ENCODE results near the gene TENM4.

The TENM4 gene

DNA sequence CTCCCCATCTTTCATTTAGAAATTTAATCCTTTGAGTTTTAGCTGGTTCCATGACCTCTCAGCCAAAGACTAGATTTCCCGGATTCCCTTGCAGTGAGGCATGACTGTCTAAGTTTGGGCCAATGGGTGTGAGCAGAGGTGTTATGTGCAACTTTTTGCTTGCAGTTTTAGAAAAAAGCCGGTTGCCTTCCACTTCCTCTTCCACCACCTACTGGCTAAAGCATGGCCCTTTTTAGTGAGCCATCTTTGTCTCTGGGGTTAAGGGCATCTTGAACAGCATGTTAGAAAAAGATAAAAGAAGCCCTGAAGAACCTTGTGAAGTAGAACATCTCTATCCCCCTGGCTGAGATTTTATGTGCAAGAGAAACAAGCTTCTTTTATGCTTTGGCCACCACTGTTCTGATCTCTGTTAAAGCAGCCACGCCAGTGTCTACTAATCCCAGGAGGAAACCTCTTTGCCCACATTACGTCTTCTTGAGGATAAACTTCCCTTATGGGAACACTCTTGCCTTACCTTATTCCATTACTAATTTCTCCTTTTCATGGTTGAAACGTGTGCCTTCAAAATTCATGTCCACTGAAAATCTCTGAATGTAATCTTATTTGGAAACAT is 279.9 kb downstream of the TENM4 start:
- Mint-ChIP-seq H3K4me1 (no peaks in the 10 kb centered on the region), H3K27me3 (no peaks in the 10 kb centered on the region), H3K36me3 (ENCODE audit: insufficient read depth) (no peaks in the 10 kb centered on the region), H3K4me3 (no peak overlapping the region), H3K9me3 (peaks cover 8% of the 10 kb centered on the region), H3K27ac (ENCODE audit: low read depth) (no peak overlapping the region)
- ATAC-seq (replicated peaks; ENCODE audit: extremely low read depth, poor library complexity, severe bottlenecking) = no peak
- DNase-seq (ENCODE audit: low spot score in 2 of 2) = no peak

DNA sequence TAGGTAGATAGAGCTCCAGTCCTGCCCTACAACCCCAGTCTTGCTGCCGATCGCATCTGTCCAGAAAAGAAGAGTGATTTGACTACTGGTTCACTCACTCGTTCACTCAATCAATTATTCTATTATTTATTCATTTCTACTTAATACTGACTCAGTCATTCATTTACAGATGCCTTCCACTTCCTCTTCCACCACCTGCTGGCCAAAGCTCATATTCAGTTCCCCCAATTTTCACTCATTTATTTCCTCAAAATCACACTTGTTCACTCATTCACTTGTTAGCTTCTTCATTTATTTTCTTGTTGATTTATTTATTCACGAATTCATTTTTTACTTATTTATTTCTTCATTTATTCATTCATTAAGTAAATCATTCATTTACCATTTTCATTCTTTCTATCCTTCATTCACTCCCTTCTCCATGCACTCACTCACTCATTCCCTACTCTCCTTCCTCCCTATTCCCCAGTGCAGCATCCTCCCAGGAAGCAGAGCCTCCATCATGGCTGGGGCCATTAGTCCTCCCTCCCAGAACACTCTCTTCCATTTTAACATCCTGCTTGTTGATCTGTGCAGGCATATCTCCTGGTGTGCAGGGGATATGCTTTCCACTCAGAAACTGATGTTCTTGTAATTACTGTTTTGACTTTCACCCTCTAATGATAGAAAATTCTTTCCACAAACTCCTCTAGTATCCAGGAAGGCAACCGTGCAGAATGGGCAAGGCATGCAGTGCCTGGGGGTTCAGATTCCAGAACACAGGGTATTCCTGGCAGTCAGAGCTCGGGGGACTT is 281.0 kb downstream of the TENM4 start:
- ATAC-seq (replicated peaks; ENCODE audit: extremely low read depth, poor library complexity, severe bottlenecking) (no peak), DNase-seq (ENCODE audit: low spot score in 2 of 2) (no peak)
- H3K4me3 Mint-ChIP-seq = no peak overlapping the region
- H3K4me1 Mint-ChIP-seq = no peaks in the 10 kb centered on the region
- H3K36me3 Mint-ChIP-seq (ENCODE audit: insufficient read depth) = no peaks in the 10 kb centered on the region
- H3K27ac Mint-ChIP-seq (ENCODE audit: low read depth) = no peak overlapping the region
- H3K27me3 Mint-ChIP-seq = no peaks in the 10 kb centered on the region
- peaks cover 8% of the 10 kb centered on the region for H3K9me3 Mint-ChIP-seq

DNA sequence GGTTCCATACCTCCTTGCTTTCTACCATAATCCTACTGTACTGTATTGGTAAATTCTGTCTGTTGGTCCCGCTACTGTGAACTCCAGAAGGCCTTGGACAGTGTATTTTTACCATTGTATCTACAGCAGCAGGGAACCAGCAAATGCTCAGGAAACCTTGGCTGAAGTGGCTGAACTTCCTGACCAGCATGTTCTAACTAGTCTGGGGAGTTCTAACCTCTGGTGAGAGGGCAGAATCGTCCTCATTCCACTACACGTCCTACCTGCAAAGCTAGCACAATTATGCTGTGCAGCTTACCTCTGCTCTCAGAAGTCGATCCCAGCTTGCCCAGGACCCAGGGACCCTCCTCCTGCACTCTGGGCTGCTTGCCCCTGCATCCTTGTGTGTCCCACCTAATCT is 283.1 kb downstream of the TENM4 start:
- ATAC-seq (replicated peaks; ENCODE audit: extremely low read depth, poor library complexity, severe bottlenecking) = no peak
- no peaks in the 10 kb centered on the region for H3K27me3 Mint-ChIP-seq

DNA sequence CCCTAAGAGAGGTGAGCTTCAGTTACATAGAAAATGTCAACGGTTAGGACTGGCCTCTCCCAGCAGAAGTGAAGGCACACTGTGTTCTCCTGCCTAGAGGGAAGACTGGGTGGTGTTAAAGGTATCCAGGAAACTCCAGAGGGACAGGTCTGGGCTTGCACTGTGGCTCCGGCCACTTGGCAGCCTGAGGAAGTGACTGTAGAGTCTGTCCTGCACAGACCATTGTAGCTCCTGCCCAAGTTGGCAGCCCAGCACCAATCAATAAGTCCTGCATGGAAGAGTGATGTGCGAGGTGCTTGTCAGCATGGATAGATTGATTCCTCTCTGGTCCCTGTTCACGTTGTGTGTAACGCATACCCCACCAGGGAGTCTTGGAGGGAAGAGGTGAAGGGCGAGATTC is 284.8 kb downstream of the TENM4 start:
- H3K9me3 Mint-ChIP-seq = peaks cover 8% of the 10 kb centered on the region
- no peak overlapping the region for H3K4me3 Mint-ChIP-seq
- no peaks in the 10 kb centered on the region for H3K4me1 Mint-ChIP-seq
- DNase-seq (ENCODE audit: low spot score in 2 of 2) = no peak
- no peaks in the 10 kb centered on the region for H3K36me3 Mint-ChIP-seq (ENCODE audit: insufficient read depth)
- H3K27me3 Mint-ChIP-seq = no peaks in the 10 kb centered on the region
- no peak for ATAC-seq (replicated peaks; ENCODE audit: extremely low read depth, poor library complexity, severe bottlenecking)
- no peak overlapping the region for H3K27ac Mint-ChIP-seq (ENCODE audit: low read depth)

More for the DNA sequence above, 283.1 kb downstream of the TENM4 start:
- H3K27ac Mint-ChIP-seq (ENCODE audit: low read depth) = no peak overlapping the region
- no peak for DNase-seq (ENCODE audit: low spot score in 2 of 2)
- no peaks in the 10 kb centered on the region for H3K36me3 Mint-ChIP-seq (ENCODE audit: insufficient read depth)
- no peak overlapping the region for H3K4me3 Mint-ChIP-seq
- no peaks in the 10 kb centered on the region for H3K4me1 Mint-ChIP-seq
- peaks cover 8% of the 10 kb centered on the region for H3K9me3 Mint-ChIP-seq

DNA sequence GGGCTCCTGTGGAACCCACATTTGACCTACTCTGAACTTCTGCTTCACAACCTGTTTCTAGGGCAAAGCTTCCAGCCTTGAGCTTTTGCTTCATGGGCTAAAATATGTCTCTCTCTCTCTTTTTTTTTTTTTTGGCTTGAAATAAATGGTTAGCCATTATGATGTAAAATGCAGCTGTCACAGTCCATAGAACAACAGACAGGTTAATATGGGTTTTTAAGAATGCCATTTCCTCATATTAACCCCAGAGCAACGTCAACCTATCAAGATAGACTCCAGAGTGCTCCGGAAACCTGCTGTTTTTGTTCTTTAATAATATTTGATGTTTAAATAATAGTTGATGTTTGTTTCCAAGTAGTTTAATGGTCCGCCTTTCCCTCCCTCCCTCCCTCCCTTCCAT is 285.6 kb downstream of the TENM4 start:
- DNase-seq (ENCODE audit: low spot score in 2 of 2) (no peak), ATAC-seq (replicated peaks; ENCODE audit: extremely low read depth, poor library complexity, severe bottlenecking) (no peak)
- Mint-ChIP-seq H3K36me3 (ENCODE audit: insufficient read depth) (no peaks in the 10 kb centered on the region), H3K27me3 (no peaks in the 10 kb centered on the region), H3K27ac (ENCODE audit: low read depth) (no peak overlapping the region), H3K4me1 (no peaks in the 10 kb centered on the region), H3K4me3 (no peak overlapping the region), H3K9me3 (peaks cover 8% of the 10 kb centered on the region)

DNA sequence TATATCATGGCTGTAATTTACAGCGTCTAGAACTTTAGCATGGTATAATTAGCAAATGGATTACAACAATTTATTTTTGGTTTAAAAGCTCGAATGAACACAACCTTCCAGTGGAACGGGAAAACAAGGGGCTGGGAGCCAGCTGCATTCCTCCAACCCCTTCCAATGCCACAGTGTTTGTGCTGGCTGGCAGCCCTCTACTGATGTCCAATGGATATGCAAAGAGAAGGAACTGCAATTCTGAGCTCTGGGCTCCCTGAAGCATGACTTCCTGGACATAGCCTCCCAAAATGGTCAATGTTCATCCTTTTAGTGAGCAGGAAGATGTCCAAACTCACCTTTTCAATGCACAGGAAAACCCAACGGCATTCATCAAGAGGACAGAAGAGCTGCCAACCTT is 288.3 kb downstream of the TENM4 start:
- Mint-ChIP-seq H3K4me3 (no peak overlapping the region), H3K4me1 (no peaks in the 10 kb centered on the region), H3K27me3 (no peaks in the 10 kb centered on the region), H3K36me3 (ENCODE audit: insufficient read depth) (no peaks in the 10 kb centered on the region), H3K9me3 (no peaks in the 10 kb centered on the region), H3K27ac (ENCODE audit: low read depth) (no peak overlapping the region)
- DNase-seq (ENCODE audit: low spot score in 2 of 2) (no peak), ATAC-seq (replicated peaks; ENCODE audit: extremely low read depth, poor library complexity, severe bottlenecking) (no peak)

DNA sequence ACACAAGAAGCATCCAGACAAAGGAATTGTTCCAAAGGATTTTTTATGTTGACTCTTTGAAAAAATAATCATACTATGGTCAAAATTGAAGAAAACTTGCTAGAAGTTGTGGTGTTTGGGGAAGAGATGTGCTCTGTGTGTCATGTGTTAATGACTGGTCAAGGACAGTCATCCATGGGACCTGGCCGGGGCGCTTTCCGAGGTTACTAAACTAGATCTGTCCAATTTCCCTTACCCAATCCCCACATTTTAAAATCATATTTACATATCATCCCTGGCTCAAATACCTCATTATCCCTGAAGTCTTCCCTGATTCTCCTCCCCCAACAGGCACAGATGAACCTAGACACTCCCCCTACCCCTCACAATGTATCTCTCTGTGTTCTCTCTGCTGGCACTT is 289.4 kb downstream of the TENM4 start:
- H3K4me3 Mint-ChIP-seq = no peak overlapping the region
- H3K27me3 Mint-ChIP-seq = no peaks in the 10 kb centered on the region
- H3K4me1 Mint-ChIP-seq = no peaks in the 10 kb centered on the region
- ATAC-seq (replicated peaks; ENCODE audit: extremely low read depth, poor library complexity, severe bottlenecking) (no peak), DNase-seq (ENCODE audit: low spot score in 2 of 2) (no peak)
- H3K36me3 Mint-ChIP-seq (ENCODE audit: insufficient read depth) = no peaks in the 10 kb centered on the region
- no peaks in the 10 kb centered on the region for H3K9me3 Mint-ChIP-seq
- no peak overlapping the region for H3K27ac Mint-ChIP-seq (ENCODE audit: low read depth)

DNA sequence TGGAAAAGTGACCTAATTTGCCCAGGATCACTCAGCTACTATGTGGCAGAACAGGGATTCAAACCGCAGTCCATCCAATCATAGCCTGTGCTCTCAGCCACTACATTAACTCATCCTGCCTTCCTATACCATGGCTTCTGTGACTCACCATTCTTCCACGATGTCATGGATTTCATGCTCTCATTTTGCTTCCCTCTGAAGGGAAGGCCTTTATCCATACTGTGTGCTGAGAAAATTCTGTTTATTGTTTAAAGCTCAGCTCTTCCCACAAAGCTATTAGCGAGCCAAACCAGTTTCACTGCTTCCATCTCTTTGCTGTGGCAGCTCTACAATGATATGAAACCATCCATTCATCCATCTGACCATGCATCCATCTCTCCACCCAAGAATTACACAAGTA is 289.9 kb downstream of the TENM4 start:
- H3K27ac Mint-ChIP-seq (ENCODE audit: low read depth) = no peak overlapping the region
- H3K9me3 Mint-ChIP-seq = no peaks in the 10 kb centered on the region
- no peaks in the 10 kb centered on the region for H3K36me3 Mint-ChIP-seq (ENCODE audit: insufficient read depth)
- no peaks in the 10 kb centered on the region for H3K27me3 Mint-ChIP-seq
- no peak overlapping the region for H3K4me3 Mint-ChIP-seq
- ATAC-seq (replicated peaks; ENCODE audit: extremely low read depth, poor library complexity, severe bottlenecking) (no peak), DNase-seq (ENCODE audit: low spot score in 2 of 2) (no peak)
- no peaks in the 10 kb centered on the region for H3K4me1 Mint-ChIP-seq

DNA sequence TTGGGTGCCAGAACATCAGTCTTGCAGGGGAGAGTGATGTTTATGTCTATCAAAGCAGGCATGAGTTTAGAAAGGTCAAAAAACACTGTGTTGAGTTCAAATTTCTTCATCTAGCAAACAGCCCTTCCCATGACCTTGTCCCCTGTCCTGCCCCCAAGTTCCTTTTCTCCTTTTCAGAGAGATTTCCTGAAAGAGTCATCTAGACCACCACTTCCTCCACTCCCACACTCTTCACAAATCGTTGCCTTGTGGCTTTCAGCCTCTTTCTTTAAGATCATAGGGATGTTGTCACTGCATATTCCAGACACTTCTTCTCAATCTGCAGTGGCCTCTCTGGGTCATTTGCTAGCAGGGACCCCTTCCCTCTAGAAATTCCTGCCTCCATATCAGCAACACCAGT is 290.5 kb downstream of the TENM4 start:
- H3K27ac Mint-ChIP-seq (ENCODE audit: low read depth) = no peak overlapping the region
- DNase-seq (ENCODE audit: low spot score in 2 of 2) = no peak
- no peaks in the 10 kb centered on the region for H3K4me1 Mint-ChIP-seq
- no peak for ATAC-seq (replicated peaks; ENCODE audit: extremely low read depth, poor library complexity, severe bottlenecking)
- H3K4me3 Mint-ChIP-seq = no peak overlapping the region
- no peaks in the 10 kb centered on the region for H3K9me3 Mint-ChIP-seq
- H3K36me3 Mint-ChIP-seq (ENCODE audit: insufficient read depth) = no peaks in the 10 kb centered on the region
- H3K27me3 Mint-ChIP-seq = no peaks in the 10 kb centered on the region

DNA sequence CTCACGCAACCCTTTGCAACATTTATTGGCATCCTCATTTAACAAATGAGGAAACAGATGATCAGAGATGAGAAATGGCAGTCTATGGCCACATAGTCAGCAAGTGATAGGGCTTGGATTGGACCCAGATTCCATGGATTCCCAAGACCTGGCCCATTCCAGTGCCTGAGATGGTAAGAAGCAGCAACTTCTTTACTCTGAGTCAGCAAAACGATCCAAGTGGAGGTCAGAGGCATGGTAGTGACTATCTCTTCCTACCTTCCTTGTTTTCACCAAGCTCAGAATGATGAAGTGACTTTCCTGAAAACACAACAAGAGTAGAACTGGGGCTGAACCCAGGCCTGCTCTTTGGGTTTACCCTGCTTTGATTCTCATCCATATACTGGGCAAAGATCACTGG is 293.1 kb downstream of the TENM4 start:
- no peak overlapping the region for H3K4me3 Mint-ChIP-seq
- H3K36me3 Mint-ChIP-seq (ENCODE audit: insufficient read depth) = no peaks in the 10 kb centered on the region
- DNase-seq (ENCODE audit: low spot score in 2 of 2) = no peak
- H3K9me3 Mint-ChIP-seq = no peaks in the 10 kb centered on the region
- no peaks in the 10 kb centered on the region for H3K4me1 Mint-ChIP-seq
- H3K27ac Mint-ChIP-seq (ENCODE audit: low read depth) = no peak overlapping the region
- no peaks in the 10 kb centered on the region for H3K27me3 Mint-ChIP-seq
- no peak for ATAC-seq (replicated peaks; ENCODE audit: extremely low read depth, poor library complexity, severe bottlenecking)

DNA sequence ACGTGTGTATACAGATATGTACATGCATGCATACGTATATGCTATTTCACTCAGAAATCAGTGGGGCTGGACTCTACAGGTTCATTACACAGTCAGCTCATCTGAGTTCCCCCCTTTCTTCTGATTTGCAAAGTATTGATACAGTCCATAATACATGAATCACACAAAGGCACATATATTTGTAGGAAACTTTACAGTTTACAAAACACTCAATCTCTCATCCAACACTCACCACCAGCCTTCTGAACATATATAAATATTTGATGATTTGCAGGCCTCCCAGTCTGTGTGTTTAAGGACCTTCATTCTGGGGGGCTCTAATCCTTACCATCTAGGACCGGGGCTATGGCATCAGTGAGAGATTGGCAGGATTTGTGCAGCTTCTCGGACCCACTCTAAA is 293.8 kb downstream of the TENM4 start:
- Mint-ChIP-seq H3K9me3 (no peaks in the 10 kb centered on the region), H3K36me3 (ENCODE audit: insufficient read depth) (no peaks in the 10 kb centered on the region), H3K27ac (ENCODE audit: low read depth) (no peak overlapping the region), H3K4me1 (no peaks in the 10 kb centered on the region), H3K27me3 (no peaks in the 10 kb centered on the region), H3K4me3 (no peak overlapping the region)
- DNase-seq (ENCODE audit: low spot score in 2 of 2) (no peak), ATAC-seq (replicated peaks; ENCODE audit: extremely low read depth, poor library complexity, severe bottlenecking) (no peak)

DNA sequence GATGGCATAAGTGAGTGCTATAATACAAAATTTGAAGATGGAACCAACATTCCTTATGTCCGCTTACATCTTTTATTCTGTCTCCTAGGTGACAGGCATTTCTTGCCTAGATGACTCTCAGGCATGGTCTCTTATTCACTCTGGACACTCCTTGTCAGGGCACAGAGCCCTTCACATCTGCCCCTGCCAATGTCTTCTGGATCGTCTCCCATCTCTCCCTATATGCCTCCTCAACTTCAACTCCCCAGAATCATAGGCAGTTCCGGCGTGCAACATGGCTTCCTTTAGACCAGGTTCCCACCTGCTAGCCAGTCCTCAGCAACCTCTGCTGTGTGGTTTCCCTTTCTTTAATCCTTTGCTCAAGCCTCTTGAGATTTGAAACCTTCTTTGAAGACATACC is 300.9 kb downstream of the TENM4 start:
- Mint-ChIP-seq H3K36me3 (ENCODE audit: insufficient read depth) (no peaks in the 10 kb centered on the region), H3K4me1 (no peaks in the 10 kb centered on the region), H3K27me3 (no peaks in the 10 kb centered on the region), H3K27ac (ENCODE audit: low read depth) (no peak overlapping the region), H3K9me3 (no peaks in the 10 kb centered on the region), H3K4me3 (no peak overlapping the region)
- ATAC-seq (replicated peaks; ENCODE audit: extremely low read depth, poor library complexity, severe bottlenecking) (no peak), DNase-seq (ENCODE audit: low spot score in 2 of 2) (no peak)

DNA sequence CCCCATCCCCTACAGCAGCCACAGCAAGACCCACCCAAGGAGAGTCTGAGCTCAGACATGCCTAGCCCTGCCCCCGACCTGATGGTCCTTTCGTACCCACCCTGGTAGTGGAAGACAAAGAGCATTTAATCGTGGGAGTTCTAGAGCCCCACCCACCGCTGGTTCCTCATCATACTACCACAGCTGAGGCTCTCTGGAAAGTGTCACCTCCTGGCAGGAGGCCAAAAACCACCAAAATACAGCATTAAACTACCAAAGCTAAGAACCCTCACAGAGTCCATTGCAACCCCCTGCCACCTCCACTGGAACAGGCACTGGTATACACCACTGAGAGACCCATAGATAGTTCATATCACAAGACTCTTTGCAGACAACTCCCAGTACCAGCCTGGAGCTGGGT is 311.1 kb downstream of the TENM4 start:
- Mint-ChIP-seq H3K9me3 (peaks cover 19% of the 10 kb centered on the region), H3K27ac (ENCODE audit: low read depth) (no peak overlapping the region), H3K36me3 (ENCODE audit: insufficient read depth) (no peaks in the 10 kb centered on the region), H3K27me3 (peaks cover 9% of the 10 kb centered on the region), H3K4me3 (no peak overlapping the region), H3K4me1 (no peaks in the 10 kb centered on the region)
- DNase-seq (ENCODE audit: low spot score in 2 of 2) (no peak), ATAC-seq (replicated peaks; ENCODE audit: extremely low read depth, poor library complexity, severe bottlenecking) (no peak)

Data from central memory CD8-positive, alpha-beta T cell (primary cell).